DOHH2 (cell line): Measurements from ENCODE around the gene EMX1.

Experiments used
- H3F3A ChIP-seq: fragments of 200-600 bp; sonication (generic), shearing (Covaris generic); 2 replicates; pipeline ENCODE4 v1.6.0; 2016; ENCODE audit warnings: antibody characterized with exemption, mild to moderate bottlenecking; ENCODE audit not compliant: control insufficient read depth, insufficient read depth
- H3K27ac ChIP-seq: fragments of 200-600 bp; sonication (generic); 2 replicates; pipeline ENCODE4 v1.5.1; 2014; ENCODE audit warnings: low read depth, mild to moderate bottlenecking, low read length, moderate library complexity
- H3K27me3 ChIP-seq: fragments of 200-600 bp; sonication (generic); 2 replicates; pipeline ENCODE4 v1.6.1; 2014; ENCODE audit warnings: mild to moderate bottlenecking, low read length, mixed read lengths; ENCODE audit not compliant: control insufficient read depth
- H3K36me3 ChIP-seq: fragments of 200-600 bp; sonication (generic); 2 replicates; pipeline ENCODE4 v1.6.1; 2014; ENCODE audit warnings: mild to moderate bottlenecking, low read length, moderate library complexity, mixed read lengths; ENCODE audit not compliant: control insufficient read depth
- H3K4me1 ChIP-seq: fragments of 200-600 bp; sonication (generic); 2 replicates; pipeline ENCODE4 v1.6.1; 2014; ENCODE audit warnings: mild to moderate bottlenecking, low read length, mixed read lengths; ENCODE audit not compliant: control insufficient read depth
- H3K4me2 ChIP-seq: fragments of 200-600 bp; sonication (generic); 2 replicates; pipeline ENCODE4 v1.6.0; 2014; ENCODE audit warnings: mild to moderate bottlenecking, low read length, moderate library complexity
- H3K4me3 ChIP-seq: fragments of 200-600 bp; sonication (generic); 2 replicates; pipeline ENCODE4 v1.5.1; 2014; ENCODE audit warnings: mild to moderate bottlenecking, low read length, mixed read lengths
- H3K79me2 ChIP-seq: fragments of 200-600 bp; sonication (generic); 2 replicates; pipeline ENCODE4 v1.6.1; 2014; ENCODE audit warnings: mild to moderate bottlenecking, low read length, mixed read lengths; ENCODE audit not compliant: control insufficient read depth
- H3K9me2 ChIP-seq: fragments of 200-600 bp; sonication (generic); replicated peaks from 2 replicates; pipeline ENCODE4 v1.6.1; 2014; ENCODE audit warnings: mild to moderate bottlenecking, low read length, mixed read lengths; ENCODE audit not compliant: control insufficient read depth
- H3K9me3 ChIP-seq: fragments of 200-600 bp; sonication (generic); 2 replicates; pipeline ENCODE4 v1.6.1; 2014; ENCODE audit warnings: antibody characterized with exemption, low read length, mixed read lengths; ENCODE audit not compliant: control insufficient read depth, insufficient read depth
- H4K20me1 ChIP-seq: fragments of 200-600 bp; sonication (generic); 2 replicates; pipeline ENCODE4 v1.6.0; 2014; ENCODE audit warnings: low read depth, mild to moderate bottlenecking, antibody characterized with exemption, low read length, moderate library complexity; ENCODE audit not compliant: control insufficient read depth, insufficient read depth
- CTCF ChIP-seq: fragments of 200-600 bp; sonication (generic); IDR thresholded peaks from one replicate; pipeline ENCODE4 v1.5.1; 2014; ENCODE audit warnings: antibody characterized with exemption, mild to moderate bottlenecking, low read depth, low read length; ENCODE audit not compliant: poor library complexity, severe bottlenecking
- EZH2phosphoT487 ChIP-seq: fragments of 200-600 bp; sonication (generic); IDR thresholded peaks from 2 replicates; pipeline ENCODE4 v1.6.1; 2017; ENCODE audit warnings: borderline replicate concordance, mild to moderate bottlenecking, antibody characterized with exemption, low read length, moderate library complexity, mixed read lengths

The EMX1 gene

GRCh38 chr2:72951303-72952095 is 34.2 kb downstream of the EMX1 start:
- H3K79me2 ChIP-seq, result no peaks in the 10 kb centered on the region
- H3K4me3 ChIP-seq, result no peak overlapping the region
- H3K27me3 ChIP-seq, result no peaks in the 10 kb centered on the region
- no peaks in the 10 kb centered on the region for H3K4me1 ChIP-seq
- no peaks in the 10 kb centered on the region for H3K9me2 ChIP-seq
- no peaks in the 10 kb centered on the region for H3F3A ChIP-seq
- no peak for TF ChIP-seq CTCF
- TF ChIP-seq EZH2phosphoT487, result no peak
- H3K4me2 ChIP-seq, result no peak overlapping the region
- H3K9me3 ChIP-seq, result no peaks in the 10 kb centered on the region
- no peak overlapping the region for H3K27ac ChIP-seq
- H3K36me3 ChIP-seq, result no peaks in the 10 kb centered on the region
- no peaks in the 10 kb centered on the region for H4K20me1 ChIP-seq

GRCh38 chr2:72952110-72952823 is 34.9 kb downstream of the EMX1 start:
- Histone ChIP-seq H3K4me3 (no peak overlapping the region), H3K4me1 (no peaks in the 10 kb centered on the region), H3K4me2 (no peak overlapping the region), H3F3A (no peaks in the 10 kb centered on the region), H3K9me3 (no peaks in the 10 kb centered on the region), H3K27me3 (no peaks in the 10 kb centered on the region), H3K9me2 (no peaks in the 10 kb centered on the region), H4K20me1 (no peaks in the 10 kb centered on the region), H3K27ac (no peak overlapping the region), H3K36me3 (no peaks in the 10 kb centered on the region), H3K79me2 (no peaks in the 10 kb centered on the region)
- TF ChIP-seq EZH2phosphoT487 (no peak), CTCF (no peak)

- H3K36me3 ChIP-seq, result no peaks in the 10 kb centered on the region
- H3K79me2 ChIP-seq, result no peaks in the 10 kb centered on the region
- H3K9me3 ChIP-seq, result no peaks in the 10 kb centered on the region
- H3F3A ChIP-seq, result no peaks in the 10 kb centered on the region
- H3K4me1 ChIP-seq, result no peaks in the 10 kb centered on the region
- H3K9me2 ChIP-seq, result no peaks in the 10 kb centered on the region
- no peaks in the 10 kb centered on the region for H4K20me1 ChIP-seq
- no peak overlapping the region for H3K4me3 ChIP-seq
- H3K27ac ChIP-seq, result no peak overlapping the region
- TF ChIP-seq EZH2phosphoT487 (no peak), CTCF (no peak)
- H3K27me3 ChIP-seq, result no peaks in the 10 kb centered on the region
- H3K4me2 ChIP-seq, result no peak overlapping the region
These were observed 35.6 kb downstream of the EMX1 start for GRCh38 chr2:72952961-72953360.
